Measurements from ENCODE around the gene RPL31. TPM values are rescaled to one million over a fixed set of nuclear protein-coding genes. Genes with fewer than 3 reads are reported as not detected.
A peak's percentile ranks its signal among the peaks of the same experiment; 100 is the strongest.

Gene RPL31
- total and polyA plus RNA-seq, 9 of the 15 experiments (the other 6 are each of a cell fraction or from before 2014, with no cell fraction given) = 1,176 to 6,037 (median 2,997) TPM

DNA sequence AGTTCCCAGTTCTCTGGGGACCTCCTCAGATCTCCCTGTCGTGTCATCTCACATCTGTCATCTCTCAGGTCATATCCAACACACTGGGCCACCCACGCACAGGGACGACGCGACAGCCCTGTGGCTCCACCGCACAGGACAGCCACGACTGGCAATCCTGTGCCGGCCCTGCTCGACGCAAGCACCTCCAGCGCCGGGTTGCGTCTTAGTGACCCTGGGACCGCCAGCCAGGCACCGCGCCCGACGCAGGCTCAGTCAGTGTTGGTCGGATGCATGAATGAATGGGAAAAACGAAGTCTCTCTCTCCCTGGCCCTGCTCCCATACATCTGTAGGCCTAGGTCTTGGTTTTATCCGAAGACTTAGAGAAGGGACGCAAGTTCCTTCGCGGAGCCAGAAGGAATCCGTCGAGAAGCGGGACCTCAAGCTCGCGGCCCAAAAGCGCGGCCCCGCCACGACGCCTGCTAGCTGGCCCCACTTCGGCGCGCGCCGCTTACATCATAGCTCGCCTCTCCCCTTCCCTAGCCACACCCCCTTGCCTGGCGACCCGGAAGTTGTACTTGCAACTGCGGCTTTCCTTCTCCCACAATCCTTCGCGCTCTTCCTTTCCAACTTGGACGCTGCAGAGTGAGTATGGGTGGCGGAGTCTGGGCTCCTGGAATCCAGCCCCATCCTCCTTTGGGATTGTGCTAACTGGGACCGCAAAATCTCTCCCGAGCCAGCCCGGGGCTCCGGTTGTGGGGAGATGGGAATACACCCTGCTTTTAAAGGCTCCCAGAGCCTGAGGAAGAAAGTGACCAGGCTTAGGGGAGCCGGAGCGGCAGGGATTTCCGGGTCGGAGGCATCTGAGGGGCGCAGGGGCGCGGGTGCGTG is at the start of gene RPL31 (continued):
- TF ChIP-seq PCBP1 (IDR thresholded peaks at IDR 0.05; ENCODE audit: low read depth, low read length, poor library complexity, severe bottlenecking) = peak; percentile 36
- TF ChIP-seq SMAD4 (CRISPR knock-in tag; conservative IDR thresholded peaks at IDR 0.05) = peak; percentile 82; the same call in 1 of the 2 replicates
- TF ChIP-seq HDAC8 (tag; IDR thresholded peaks at IDR 0.05) = peak; percentile 75; the same call in 1 of the 2 replicates
- TF ChIP-seq FOXK2 (conservative IDR thresholded peaks at IDR 0.05 in 1 of 2, IDR thresholded peaks at IDR 0.05 in 1 of 2; ENCODE audit: low read depth in 2 of 2) = peak; percentile 73 to 89
- peak; percentile 86 for TF ChIP-seq ZNF121 (CRISPR knock-in tag; conservative IDR thresholded peaks at IDR 0.05)
- TF ChIP-seq ZNF41 (CRISPR knock-in tag; conservative IDR thresholded peaks at IDR 0.05) = no peak; the same call in 1 of the 2 replicates
- TF ChIP-seq MEIS2 (IDR thresholded peaks at IDR 0.05; ENCODE audit: partially characterized antibody) = peak; percentile 75
- TF ChIP-seq JUND (IDR thresholded peaks at IDR 0.05; ENCODE audit: borderline replicate concordance, low read depth, low read length) = peak; percentile 54; the same call in 1 of the 2 replicates
- peak; percentile 74; the same call in 2 of the 3 replicates for TF ChIP-seq JUND (tag; IDR thresholded peaks at IDR 0.05; ENCODE audit: borderline replicate concordance, low read depth, low read length)
- TF ChIP-seq ZNF76 (CRISPR knock-in tag; IDR thresholded peaks at IDR 0.05; ENCODE audit: borderline replicate concordance) = 0 out of 2 replicates have a peak, but pooled peaks have one; percentile 42
- peak; percentile 69; the same call in 1 of the 2 replicates for TF ChIP-seq ZBTB9 (CRISPR knock-in tag; IDR thresholded peaks at IDR 0.05)
- TF ChIP-seq, protein P1, sequence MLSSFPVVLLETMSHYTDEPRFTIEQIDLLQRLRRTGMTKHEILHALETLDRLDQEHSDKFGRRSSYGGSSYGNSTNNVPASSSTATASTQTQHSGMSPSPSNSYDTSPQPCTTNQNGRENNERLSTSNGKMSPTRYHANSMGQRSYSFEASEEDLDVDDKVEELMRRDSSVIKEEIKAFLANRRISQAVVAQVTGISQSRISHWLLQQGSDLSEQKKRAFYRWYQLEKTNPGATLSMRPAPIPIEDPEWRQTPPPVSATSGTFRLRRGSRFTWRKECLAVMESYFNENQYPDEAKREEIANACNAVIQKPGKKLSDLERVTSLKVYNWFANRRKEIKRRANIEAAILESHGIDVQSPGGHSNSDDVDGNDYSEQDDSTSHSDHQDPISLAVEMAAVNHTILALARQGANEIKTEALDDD (IDR thresholded peaks at IDR 0.05) = no peak
- TF ChIP-seq BACH1 (tag; IDR thresholded peaks at IDR 0.05) = peak; percentile 77; the same call in 1 of the 2 replicates
- TF ChIP-seq L3MBTL2 (IDR thresholded peaks at IDR 0.05) = peak; percentile 100
- TF ChIP-seq SMARCC2 (IDR thresholded peaks at IDR 0.05; ENCODE audit: low read depth) = no peak
- TF ChIP-seq, protein P2, sequence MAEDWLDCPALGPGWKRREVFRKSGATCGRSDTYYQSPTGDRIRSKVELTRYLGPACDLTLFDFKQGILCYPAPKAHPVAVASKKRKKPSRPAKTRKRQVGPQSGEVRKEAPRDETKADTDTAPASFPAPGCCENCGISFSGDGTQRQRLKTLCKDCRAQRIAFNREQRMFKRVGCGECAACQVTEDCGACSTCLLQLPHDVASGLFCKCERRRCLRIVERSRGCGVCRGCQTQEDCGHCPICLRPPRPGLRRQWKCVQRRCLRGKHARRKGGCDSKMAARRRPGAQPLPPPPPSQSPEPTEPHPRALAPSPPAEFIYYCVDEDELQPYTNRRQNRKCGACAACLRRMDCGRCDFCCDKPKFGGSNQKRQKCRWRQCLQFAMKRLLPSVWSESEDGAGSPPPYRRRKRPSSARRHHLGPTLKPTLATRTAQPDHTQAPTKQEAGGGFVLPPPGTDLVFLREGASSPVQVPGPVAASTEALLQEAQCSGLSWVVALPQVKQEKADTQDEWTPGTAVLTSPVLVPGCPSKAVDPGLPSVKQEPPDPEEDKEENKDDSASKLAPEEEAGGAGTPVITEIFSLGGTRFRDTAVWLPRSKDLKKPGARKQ (CRISPR knock-in tag; IDR thresholded peaks at IDR 0.05) = no peak
- no peak for TF ChIP-seq THAP12 (CRISPR knock-in tag; IDR thresholded peaks at IDR 0.05)
- TF ChIP-seq GATAD2B (IDR thresholded peaks at IDR 0.05; ENCODE audit: borderline replicate concordance) = 0 out of 2 replicates have a peak, but pooled peaks have one; percentile 49
- TF ChIP-seq ZNF584 (CRISPR knock-in tag; IDR thresholded peaks at IDR 0.05; ENCODE audit: low read depth) = peak; percentile 88
- peak; percentile 95 for TF ChIP-seq ELF1 (tag; IDR thresholded peaks at IDR 0.05)
- TF ChIP-seq HLTF (IDR thresholded peaks at IDR 0.05) = no peak
